ENCODE measurements around the gene SLC2A9.
"Not testable (repeated sequence)": the region's sequence is repeated elsewhere in the genome, so short reads cannot be mapped to it uniquely, and the experiment has no call there.

SLC2A9 gene

GRCh38 chr4:9923195-9923812 lies 98.0 kb downstream of the SLC2A9 start:
- DNase-seq: no peak

- DNase-seq: no peak
These were observed 100.0 kb downstream of the SLC2A9 start for GRCh38 chr4:9921326-9921725.

- no peak for DNase-seq
These were observed 101.3 kb downstream of the SLC2A9 start for GRCh38 chr4:9920029-9920428.

- DNase-seq: no peak
These were observed 102.2 kb downstream of the SLC2A9 start for GRCh38 chr4:9919047-9919446.

- DNase-seq: no peak
These were observed 102.8 kb downstream of the SLC2A9 start for GRCh38 chr4:9918484-9918883.

- DNase-seq: no peak
These were observed 104.4 kb downstream of the SLC2A9 start for GRCh38 chr4:9916937-9917336.

- no peak for DNase-seq
These were observed 105.0 kb downstream of the SLC2A9 start for GRCh38 chr4:9916346-9916745.

GRCh38 chr4:9913846-9914245 lies 107.5 kb downstream of the SLC2A9 start:
- DNase-seq: no peak

GRCh38 chr4:9906996-9907395 lies 114.3 kb downstream of the SLC2A9 start:
- DNase-seq: no peak

- DNase-seq: no peak
These were observed 116.2 kb downstream of the SLC2A9 start for GRCh38 chr4:9904976-9905587.

- DNase-seq: no peak
These were observed 118.0 kb downstream of the SLC2A9 start for GRCh38 chr4:9903317-9903716.

GRCh38 chr4:9901257-9901656 lies 120.0 kb downstream of the SLC2A9 start:
- DNase-seq: no peak

- not testable (repeated sequence) for DNase-seq
These were observed 120.7 kb downstream of the SLC2A9 start for GRCh38 chr4:9900633-9901032.

GRCh38 chr4:9899306-9900055 lies 121.8 kb downstream of the SLC2A9 start:
- DNase-seq: no peak

GRCh38 chr4:9898596-9899305 lies 122.5 kb downstream of the SLC2A9 start:
- DNase-seq: no peak

GRCh38 chr4:9895333-9895705 lies 126.0 kb downstream of the SLC2A9 start:
- no peak for DNase-seq

GRCh38 chr4:9894644-9895332 lies 126.5 kb downstream of the SLC2A9 start:
- DNase-seq: no peak

GRCh38 chr4:9893329-9894108 lies 127.8 kb downstream of the SLC2A9 start:
- DNase-seq: no peak

- no peak for DNase-seq
These were observed 129.6 kb downstream of the SLC2A9 start for GRCh38 chr4:9891740-9892139.

GRCh38 chr4:9891056-9891455 lies 130.2 kb downstream of the SLC2A9 start:
- no peak for DNase-seq

GRCh38 chr4:9889306-9889705 lies 132.0 kb downstream of the SLC2A9 start:
- DNase-seq: no peak

GRCh38 chr4:9885958-9886357 lies 135.3 kb downstream of the SLC2A9 start:
- no peak for DNase-seq

Data from stimulated activated CD4-positive, alpha-beta T cell treated with anti-CD3 and anti-CD28 coated beads, Interleukin-4, amount 100 ng/mL, for 24 hours (primary cell).